GM18907 (cell line): ENCODE measurements around the gene TMC1.
"Not testable (repeated sequence)": the region's sequence is repeated elsewhere in the genome, so short reads cannot be mapped to it uniquely, and the experiment has no call there.

Experiments
- ATAC-seq: cut with Tn5 transposase; IDR thresholded peaks from one replicate; pipeline ENCODE4 v1.9.1; 2021; ENCODE audit warnings: mild to moderate bottlenecking, moderate library complexity; ENCODE audit not compliant: unreplicated experiment

The TMC1 gene

GRCh38 chr9:72749276-72749675, 227.9 kb downstream of the TMC1 start:
- ATAC-seq, result no peak

- no peak for ATAC-seq
Observed at GRCh38 chr9:72751541-72751940, 230.1 kb downstream of the TMC1 start.

GRCh38 chr9:72753266-72753893, 232.0 kb downstream of the TMC1 start:
- ATAC-seq, result no peak

GRCh38 chr9:72755836-72756235, 234.4 kb downstream of the TMC1 start:
- ATAC-seq, result no peak

- no peak for ATAC-seq
Observed at GRCh38 chr9:72758944-72759343, 237.5 kb downstream of the TMC1 start.

- no peak for ATAC-seq
Observed at GRCh38 chr9:72763022-72763421, 241.6 kb downstream of the TMC1 start.

- ATAC-seq, result no peak
Observed at GRCh38 chr9:72769546-72769945, 248.1 kb downstream of the TMC1 start.

GRCh38 chr9:72772661-72773060, 251.3 kb downstream of the TMC1 start:
- no peak for ATAC-seq

DNA sequence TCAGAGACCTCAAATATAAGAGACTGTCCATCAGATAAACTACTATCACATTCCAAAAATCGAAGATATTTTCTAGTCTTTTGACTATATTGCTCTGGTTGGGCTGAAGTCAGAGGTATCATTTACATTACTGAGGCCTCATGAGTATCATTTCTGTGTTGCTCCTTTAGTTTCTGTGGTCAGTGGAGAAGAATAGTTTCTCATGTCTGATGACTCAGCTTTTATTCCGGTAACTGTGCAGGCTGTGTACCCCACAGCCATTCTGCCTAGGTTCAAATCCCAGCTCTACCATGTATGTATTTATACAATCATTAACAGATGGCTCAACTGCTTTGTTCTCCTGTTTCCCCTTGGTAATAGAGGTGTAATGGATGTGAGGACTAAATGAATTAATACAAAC, 252.2 kb downstream of the TMC1 start:
- no peak for ATAC-seq

DNA sequence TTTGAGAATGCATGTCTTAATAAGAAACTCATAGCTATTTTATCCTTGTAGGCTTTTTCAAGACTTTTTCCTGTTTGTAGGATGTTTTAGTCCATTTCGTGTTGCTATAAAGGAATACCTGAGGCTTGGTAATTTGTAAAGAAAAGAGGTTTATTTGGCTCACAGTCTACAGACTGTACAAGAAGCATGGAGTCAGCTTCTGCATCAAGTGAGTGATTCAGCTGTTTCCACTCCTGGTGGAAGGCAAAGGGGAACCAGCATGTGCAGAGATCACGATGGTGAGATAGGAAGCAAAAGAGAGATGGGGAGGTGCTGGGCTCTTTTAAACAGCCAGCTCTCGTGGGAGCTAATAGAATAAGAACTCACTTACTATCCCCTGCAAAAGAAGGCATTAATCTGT, 254.2 kb downstream of the TMC1 start:
- ATAC-seq, result no peak

DNA sequence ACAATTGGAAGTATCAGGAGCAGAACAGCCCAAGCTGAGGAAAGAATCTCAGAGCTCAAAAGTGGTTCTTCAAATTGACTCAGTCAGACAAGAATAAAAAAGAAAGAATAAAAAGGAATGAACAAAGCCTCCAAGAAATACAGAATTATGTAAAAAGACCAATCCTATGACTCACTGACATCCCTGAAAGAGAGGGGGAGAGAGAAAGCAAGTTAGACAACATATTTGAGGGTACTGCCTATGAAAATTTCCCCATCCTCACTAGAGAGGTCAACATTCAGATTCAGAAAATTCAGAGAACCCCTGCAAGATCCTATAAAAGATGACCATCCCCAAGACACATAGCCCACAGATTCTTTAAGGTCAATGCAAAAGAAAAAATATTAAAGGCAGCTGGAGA, 258.2 kb downstream of the TMC1 start:
- ATAC-seq, result no peak

DNA sequence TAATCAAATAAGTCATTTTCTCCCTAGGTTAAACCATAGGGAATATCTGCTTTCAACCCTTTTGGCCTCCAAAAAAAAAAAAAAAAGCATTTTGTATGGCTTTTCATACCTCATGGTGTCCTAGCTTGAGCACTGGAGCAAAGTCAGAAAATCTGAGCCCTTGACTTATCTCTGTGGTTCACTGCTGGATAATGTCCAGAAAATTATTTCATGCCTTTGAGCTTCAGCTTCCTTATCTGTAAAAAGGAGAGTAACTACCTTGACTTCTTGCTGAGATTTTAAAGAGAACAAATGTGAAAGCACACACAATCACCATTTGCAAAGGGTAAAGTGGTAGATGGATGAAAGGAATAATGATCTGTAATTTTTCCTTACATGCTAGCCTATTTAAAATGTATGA, 265.5 kb downstream of the TMC1 start:
- ATAC-seq, result no peak

GRCh38 chr9:72788966-72789735, 267.7 kb downstream of the TMC1 start:
- no peak for ATAC-seq

GRCh38 chr9:72789885-72790284, 268.5 kb downstream of the TMC1 start:
- ATAC-seq, result no peak

- no peak for ATAC-seq
Observed at GRCh38 chr9:72790989-72791388, 269.6 kb downstream of the TMC1 start.

- no peak for ATAC-seq
Observed at GRCh38 chr9:72791436-72791835, 270.0 kb downstream of the TMC1 start.

GRCh38 chr9:72794946-72795345, 273.5 kb downstream of the TMC1 start:
- ATAC-seq, result no peak

GRCh38 chr9:72800328-72800994, 279.1 kb downstream of the TMC1 start:
- no peak for ATAC-seq

GRCh38 chr9:72805238-72805637, 283.8 kb downstream of the TMC1 start:
- ATAC-seq, result no peak

- ATAC-seq, result not testable (repeated sequence)
Observed at GRCh38 chr9:72806313-72806809, 285.0 kb downstream of the TMC1 start.

DNA sequence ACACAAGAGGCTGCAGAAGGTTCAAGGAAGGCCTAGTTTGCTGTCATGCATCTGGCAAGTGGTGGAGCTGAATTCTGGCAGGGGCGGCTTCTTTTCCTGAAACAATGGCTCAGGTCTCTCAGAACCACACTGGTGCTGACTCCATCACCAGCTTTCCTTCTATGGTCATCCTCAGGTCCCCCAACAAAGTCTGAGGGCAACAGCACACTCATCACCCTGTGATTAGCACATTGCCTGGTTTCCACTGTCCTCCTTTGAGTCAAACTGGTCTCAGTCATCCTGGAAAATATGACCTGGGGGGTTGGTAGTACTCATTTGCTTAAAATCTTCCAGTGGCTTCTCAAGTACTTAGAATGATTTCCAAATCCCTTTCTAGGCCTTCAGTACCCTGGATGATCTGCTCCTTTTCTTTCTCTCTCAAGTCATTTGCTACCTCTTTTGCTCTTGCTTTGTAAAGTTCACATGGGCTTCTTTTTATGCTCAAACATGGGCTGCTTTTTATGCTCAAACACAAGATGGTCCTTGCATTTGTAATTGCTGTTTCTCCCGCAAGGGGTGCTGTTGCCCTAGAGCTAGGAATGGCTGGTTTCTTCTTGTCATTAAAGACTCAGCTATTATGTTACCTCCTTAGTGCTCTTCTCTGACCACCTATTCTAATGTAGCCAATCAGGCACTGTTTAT, 286.5 kb downstream of the TMC1 start:
- no peak for ATAC-seq

DNA sequence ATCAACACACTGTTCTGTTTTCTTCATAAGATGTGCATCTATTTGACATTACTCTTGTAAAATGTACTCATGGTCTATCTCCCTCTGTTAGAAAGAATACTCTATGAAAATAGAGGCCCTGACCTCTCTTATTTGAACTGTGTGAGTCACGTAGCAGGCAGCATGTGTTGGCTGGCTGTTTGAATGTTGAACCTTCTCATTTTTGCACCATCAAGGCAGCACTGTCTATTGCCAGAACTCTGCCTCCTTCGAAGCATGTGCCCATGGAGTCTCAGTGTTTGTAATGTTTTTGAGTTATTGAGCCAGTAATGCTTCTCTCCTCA, 287.0 kb downstream of the TMC1 start:
- ATAC-seq, result no peak
